GM12878 (cell line): ENCODE data around the gene GMIP. TPM values are rescaled to one million over a fixed set of nuclear protein-coding genes. Genes with fewer than 3 reads are reported as not detected.

Source experiments
- GABPA ChIP-seq: IDR thresholded peaks from 2 replicates; pipeline ENCODE4 v1.6.1; 2014; ENCODE audit warnings: antibody characterized with exemption, low read depth, mild to moderate bottlenecking, inconsistent platforms
- PKNOX1 ChIP-seq: fragments of 450-650 bp; IDR thresholded peaks from 2 replicates; pipeline ENCODE4 v1.6.1; 2016; ENCODE audit warnings: mild to moderate bottlenecking
- RELB ChIP-seq: fragments of 450-650 bp; IDR thresholded peaks from 2 replicates; pipeline ENCODE4 v1.6.1; 2017; ENCODE audit warnings: low read depth, mild to moderate bottlenecking, moderate library complexity
- ZNF687 ChIP-seq: fragments of 450-650 bp; IDR thresholded peaks from 2 replicates; pipeline ENCODE4 v1.6.1; 2017; ENCODE audit warnings: mild to moderate bottlenecking, moderate library complexity
- polyA plus RNA-seq, 11 experiments: library from polyadenylated mRNA; depleted of rRNA in 4 of 11; unstranded in 6 of 11; stranded (reverse) in 5 of 11; fragments of >200 nt; fragmentation: Nextera tagmentation in 4 of 11; fragmentation: Illumina TruSeq in 1 of 11; extraction: Ambion mirVana in 4 of 11; extraction: Trizol in 1 of 11; gene quantifications; 1 replicate in 1 of 11; 2 replicates in 10 of 11; pipeline versions ENCODE4 v1.2.1 to v1.2.3, GENCODE V29; 2011 to 2016; ENCODE audit warnings: inconsistent platforms in 2 of 11, missing spikeins in 2 of 11, low read depth in 1 of 11
- total RNA-seq, 4 experiments: library from RNA; depleted of rRNA in 3 of 4; stranded (reverse); fragments of >200 nt in 3 of 4; fragmentation: Illumina TruSeq in 1 of 4; extraction: Trizol in 1 of 4; gene quantifications; 2 replicates each; pipeline versions ENCODE4 v1.2.1 to v1.2.3, GENCODE V29; 2013 to 2021

GMIP gene
- total and polyA plus RNA-seq, 10 of the 15 experiments (the other 5 are each of a cell fraction or from before 2014, with no cell fraction given), result 1.5 to 63.5 (median 22.3) TPM

GRCh38 chr19:19663256-19664120, 20.0 kb upstream of the GMIP start, which contains the start of gene ATP13A1 (continued):
- TF ChIP-seq ZNF687, result peak; percentile 70
- peak; percentile 95 for TF ChIP-seq GABPA
- TF ChIP-seq PKNOX1, result peak; percentile 78
- TF ChIP-seq RELB, result peak; percentile 28; the same call in 1 of the 2 replicates
